ENCODE measurements around the gene PRKN.

Gene PRKN

DNA sequence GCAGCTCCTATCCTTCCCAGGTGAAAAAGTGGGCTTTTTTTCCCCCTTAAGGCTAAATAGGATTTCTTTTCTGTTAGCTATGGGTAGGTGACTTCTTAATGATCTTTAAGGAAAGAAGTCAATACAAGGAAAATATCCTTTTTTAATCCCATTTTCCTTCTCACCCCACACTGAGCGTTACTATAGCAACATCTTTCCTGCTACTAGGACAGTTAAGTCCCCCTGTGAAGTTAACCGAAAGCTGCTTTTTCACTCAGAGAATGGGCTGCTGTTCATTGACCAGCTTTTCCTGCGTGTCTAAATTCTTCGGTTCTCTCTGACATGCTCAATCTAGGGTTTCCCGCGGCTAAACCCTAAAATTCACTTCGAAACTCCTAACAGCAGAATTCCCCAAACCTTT, 1280.6 kb downstream of the PRKN start:
- DNase-seq, result no peak

DNA sequence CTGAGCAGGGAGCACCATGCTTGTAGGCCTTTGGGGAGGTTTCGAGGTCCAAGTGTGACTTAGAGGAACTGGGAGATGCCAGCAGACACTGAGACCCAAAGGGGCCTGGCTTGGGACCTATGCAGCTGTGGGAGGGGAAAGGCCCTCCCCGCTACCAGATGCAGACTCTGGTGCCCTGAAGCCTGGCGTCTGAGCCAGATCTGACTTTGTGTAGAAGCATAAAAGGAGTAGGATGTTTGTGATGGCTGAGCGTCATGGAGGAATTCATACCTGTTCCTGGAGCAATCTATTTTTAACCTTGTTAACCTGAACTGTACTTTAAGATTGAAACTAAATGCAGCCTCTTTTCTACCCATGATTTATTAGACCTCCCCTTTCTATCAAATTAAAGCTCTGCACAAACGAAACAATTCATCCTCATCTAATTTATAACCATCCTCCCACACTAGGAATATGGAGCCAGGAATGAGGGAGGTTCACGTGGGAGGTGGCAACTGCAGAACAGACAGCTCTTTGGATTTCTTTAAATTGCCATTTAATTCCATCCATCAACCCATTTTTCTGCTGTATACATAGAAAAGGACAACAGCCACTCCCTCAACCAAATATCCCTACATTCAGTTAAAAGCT, 1281.2 kb downstream of the PRKN start:
- no peak for DNase-seq

DNA sequence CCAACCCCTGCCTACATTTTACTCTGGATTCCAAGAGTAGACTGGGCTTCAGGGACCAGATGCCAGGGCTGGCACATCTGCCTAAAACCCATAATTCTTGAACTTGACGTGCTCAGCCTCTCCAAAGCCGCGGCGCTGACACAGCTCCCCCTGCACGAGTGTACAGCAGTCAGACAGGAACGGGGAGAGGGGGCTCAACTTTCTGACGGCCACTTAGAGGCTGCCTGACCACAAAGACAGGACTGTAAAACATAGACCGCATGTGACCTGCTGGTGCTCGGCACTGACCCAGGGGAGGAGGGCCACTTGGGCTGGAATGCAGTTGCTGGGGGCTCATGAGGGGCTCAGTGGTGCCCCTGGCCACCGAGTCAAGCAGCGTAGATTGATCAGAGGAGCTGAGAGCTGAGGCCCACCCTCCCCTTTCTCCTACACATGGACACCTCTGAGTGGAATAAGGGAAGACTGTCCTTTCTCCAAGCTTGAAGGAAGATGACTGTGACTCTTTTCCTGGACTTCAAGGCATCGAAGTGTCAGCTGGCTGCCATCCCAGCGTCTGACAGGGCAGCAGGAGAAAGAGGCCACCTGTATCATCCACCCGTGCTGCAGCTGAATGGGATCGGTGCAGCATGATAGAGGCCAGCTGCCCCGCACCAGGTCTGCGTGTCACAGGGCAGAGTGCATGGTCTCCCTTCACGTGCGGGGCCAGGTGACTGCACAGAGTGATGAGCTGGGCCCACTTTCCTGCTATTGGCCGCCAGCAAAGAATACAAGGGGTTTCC, 1282.4 kb downstream of the PRKN start:
- no peak for DNase-seq

DNA sequence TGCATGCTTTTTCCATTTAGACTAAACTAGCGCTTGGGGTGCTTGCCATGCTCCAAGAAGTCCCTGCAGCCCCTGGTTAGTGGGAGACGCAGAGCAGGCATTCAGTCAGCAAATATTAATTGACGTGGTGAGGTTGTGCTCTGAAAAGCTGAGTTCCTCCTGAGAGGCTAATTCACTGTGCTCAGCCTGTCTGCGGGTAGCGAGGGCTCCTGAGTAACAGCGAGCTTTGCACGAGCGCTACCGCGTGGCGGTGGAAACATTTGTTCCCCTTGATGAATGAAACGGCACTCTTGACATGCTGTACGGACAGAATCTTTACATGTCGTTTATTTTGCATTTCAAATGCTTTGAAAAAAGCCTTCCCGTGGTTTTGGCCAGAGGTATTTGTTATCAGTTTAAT, 1283.1 kb downstream of the PRKN start:
- DNase-seq, result no peak

DNA sequence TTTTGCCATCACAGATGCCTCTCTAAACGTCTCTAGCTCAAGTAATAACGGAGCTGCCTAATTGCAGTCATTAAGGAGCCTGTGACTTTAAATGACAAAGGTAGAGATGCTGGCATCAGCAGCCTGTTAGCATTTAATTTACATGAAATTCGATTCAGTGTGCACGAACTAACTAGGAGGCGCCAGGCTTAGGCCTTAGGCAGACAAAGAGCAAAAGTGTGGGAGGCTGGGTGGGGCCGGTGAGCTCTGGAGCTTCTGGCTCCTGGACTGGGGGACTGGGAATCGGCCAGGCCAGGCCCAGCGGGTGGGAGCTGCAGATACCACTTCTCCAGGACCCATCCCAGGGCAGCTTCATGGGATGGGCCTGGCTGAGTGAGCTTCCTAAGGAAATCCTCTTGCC, 1283.7 kb downstream of the PRKN start:
- no peak for DNase-seq

DNA sequence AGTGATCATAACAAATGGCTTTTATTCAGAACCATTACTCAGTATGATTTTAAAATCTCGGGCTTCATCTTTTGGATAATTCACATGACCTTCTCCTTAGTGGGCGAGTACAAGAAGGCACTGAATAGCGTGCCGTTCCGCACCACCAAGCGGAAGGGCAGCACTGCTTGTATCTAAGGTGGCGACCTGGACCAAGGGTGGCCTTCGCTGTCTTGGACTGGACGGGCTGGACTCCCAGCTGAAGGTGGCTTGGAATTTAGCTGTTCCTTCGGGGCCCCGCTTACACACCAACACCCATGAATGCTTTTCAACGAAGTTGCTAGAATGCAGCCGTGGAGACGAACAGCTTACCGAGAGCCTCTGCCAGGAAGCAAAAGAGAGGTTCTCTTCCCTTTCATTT, 1285.1 kb downstream of the PRKN start:
- no peak for DNase-seq

DNA sequence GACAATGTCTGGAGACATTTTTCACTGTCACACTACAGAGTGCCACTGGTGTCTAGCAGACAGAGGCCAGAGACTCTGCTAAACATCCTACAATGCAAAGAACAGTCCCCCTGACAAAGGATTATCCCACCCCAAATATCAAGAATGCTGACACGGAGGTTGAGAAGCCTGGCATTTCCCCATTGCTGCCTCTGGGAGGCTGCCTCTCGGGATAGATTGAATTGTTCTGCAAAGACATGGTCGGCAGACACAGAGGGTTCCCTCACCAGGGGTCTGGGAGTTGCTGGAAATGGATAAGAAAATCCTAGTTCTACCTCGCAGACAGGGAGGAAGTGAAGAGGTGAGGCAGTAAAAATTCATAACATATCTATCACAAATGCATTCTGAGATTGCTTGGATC, 1287.3 kb downstream of the PRKN start:
- DNase-seq, result no peak

DNA sequence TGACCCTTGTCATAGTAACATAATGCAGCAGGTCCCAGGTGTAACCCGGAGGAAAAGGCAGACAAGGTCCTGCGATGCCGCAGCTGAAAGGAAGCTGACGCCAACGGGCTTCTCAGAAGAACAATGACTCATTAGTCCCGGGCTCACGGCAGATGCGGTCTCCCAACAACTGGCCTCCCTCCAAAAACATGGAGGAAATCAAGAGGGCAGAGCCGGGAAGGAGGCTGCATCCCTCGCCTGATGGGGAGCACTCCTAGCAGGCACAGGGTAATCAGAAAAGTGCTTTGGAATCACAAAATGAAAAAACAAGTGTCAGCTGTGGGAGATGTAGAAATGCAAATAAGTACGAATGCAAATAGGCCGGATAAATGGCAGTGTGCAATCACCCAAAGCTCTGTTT, 1288.5 kb downstream of the PRKN start:
- no peak for DNase-seq

DNA sequence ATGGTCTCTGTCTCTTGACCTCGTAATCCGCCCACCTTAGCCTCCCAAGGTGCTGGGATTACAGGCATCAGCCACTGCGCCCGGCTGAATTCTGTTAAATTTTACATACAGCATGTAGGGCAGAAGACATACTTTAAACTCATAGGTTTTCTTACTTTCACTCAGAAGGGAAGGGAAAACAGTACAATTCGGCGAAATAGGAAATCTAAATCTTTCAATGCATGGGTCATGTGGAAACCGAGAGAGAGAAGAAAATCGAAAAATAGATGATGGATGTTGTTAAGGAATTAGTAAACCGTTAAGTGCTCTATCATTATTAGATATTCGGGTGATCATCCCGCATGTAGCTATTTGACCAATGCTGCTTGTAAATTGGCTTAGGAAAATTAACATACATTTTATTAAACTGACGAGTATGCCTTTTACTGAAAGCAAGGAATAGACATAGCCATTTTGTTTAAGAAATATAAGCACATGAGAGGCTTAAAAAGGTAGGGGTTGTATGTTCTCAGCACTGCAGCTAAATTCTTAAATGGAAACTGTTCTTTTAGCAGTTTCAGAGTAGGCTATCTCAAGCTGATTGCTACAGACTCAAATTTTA, 1289.0 kb downstream of the PRKN start:
- no peak for DNase-seq

DNA sequence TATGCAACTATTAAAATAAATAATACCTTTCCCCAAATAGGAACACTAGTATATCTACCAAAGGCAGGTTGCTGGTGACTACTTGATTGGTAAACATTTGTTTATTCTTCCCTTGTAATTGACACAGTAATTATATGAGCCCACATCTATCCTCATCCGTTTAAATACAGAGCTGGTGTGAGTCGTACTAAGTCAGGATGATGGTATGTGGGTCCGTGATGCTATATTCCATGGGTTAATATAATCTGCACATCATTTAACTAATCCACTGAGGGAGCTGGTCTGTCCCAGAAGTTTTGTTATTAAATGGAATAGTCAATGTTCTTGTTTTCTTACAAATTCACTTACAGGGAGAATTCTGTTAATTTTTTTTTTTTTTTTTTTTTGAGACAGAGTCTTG, 1289.7 kb downstream of the PRKN start:
- DNase-seq, result no peak

DNA sequence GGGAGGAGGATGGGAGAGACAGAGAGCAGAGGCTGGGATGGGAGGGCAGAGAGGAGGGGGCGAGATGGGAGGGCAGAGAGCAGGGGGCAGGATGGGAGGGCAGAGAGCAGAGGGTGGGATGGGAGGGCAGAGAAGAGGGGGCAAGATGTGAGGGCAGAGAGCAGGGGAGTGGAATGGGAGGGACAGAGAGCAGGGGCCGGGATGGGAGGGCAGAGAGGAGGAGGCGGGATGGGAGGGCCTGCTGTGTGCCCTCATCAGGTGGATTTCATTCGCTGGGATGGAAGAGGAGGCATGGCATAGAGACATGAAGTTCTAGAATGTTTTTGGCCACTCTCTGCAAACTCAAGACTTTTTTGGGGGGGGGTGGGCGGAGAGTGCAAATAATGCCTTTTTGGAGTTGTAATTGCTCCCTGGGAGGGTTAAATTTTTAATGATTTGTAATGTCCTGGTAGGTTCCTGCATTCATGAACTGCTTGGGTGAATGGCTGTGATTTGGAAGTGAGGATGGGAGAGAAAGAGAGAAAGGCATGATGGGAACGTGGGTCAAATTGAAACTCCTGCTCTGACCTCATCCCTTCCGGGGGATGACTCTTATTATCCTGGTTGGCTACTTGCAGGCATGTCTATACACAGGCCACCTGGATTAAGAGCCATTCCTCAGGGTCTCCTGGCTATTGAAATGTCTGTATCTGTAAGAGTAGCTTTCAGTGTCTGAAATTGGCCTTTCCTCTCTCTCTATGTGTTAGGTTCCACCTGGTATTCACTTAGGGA, 1291.3 kb downstream of the PRKN start:
- no peak for DNase-seq

DNA sequence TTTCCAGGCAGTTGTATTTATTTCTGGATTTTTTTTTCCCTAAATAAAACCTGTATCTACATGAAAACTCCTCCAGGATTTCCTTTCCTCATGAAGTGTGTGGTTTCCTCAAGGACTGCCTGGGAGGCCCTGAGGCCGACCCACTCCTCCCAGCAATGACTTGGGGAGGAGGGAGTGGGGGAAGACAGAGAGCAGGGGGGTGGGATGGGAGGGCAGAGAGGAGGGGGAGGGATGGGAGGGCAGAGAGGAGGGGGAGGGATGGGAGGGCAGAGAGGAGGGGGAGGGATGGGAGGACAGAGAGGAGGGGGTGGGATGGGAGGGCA, 1291.9 kb downstream of the PRKN start:
- DNase-seq, result no peak

DNA sequence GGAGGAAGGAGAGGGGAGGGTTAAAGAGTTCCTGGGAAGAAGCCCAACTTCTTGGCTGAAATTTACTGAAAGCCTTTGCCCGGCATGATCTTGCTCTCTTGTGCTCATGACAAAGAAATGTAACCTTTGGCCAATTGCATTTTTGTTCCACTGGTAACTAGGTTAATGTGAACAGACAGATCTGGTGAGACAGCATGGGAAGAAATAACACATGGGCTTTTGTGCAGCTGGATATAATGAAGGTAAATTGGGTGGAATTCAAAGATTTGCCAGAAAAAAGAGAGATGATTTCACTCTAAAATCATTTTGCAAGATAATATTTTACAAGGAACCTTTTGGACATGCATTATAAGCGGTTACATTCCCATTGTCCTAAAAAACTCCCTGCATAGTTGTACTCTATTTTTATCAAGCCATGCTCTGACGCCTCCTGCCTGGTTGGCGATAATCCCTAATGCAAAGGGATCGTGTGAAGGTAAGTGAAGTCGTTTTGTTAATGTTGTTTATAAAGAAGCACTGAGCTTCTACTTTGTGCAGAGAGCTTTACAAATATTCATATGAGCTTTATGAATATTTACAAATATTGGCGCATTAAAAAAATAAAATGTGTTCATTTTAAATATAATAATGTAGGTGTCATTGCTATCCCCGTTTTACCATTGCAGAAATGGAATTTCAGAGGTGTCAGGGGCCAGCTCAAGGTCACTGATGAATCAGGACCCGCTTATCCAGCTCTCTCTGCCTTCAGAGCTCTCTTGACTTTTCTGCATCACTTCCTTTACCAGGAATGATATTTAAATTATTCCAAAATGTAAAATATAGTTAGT, 1292.4 kb downstream of the PRKN start:
- no peak for DNase-seq

DNA sequence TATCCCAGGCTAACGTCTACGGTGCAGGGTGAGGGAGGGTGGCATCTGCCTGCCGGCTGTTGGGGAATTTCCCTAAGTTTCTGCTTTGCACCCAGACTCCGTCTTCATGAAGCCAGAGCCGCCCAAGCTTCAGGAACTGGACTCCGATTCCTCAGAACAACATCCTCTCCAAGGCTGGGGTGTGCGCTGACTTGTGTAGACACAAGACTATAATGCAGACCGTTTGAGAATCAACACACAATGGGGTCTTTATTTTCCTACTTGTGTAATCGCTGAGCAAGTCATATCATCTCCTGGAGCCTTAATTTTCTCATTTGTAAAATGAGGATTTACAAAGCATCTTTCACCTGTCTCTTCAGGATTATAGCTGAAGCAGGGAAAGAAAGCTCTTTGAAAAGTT, 1293.2 kb downstream of the PRKN start:
- DNase-seq, result no peak

DNA sequence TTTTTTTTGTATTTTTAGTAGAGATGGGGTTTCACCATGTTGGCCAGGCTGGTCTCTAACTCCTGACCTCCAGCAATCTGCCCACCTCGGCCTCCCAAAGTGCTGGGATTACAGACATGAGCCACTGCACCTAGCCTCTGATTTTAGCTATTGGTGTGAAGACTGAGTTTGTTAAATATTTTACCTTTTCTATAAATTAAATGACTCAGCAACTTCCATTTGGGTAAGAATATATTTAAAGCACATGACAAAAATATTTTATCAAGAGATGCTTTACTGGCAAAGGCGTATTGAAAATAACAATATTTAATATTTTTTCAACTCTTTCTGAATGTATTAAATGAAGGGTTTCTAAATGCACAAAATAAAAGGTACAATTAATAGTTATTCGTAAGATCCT, 1295.0 kb downstream of the PRKN start:
- no peak for DNase-seq

DNA sequence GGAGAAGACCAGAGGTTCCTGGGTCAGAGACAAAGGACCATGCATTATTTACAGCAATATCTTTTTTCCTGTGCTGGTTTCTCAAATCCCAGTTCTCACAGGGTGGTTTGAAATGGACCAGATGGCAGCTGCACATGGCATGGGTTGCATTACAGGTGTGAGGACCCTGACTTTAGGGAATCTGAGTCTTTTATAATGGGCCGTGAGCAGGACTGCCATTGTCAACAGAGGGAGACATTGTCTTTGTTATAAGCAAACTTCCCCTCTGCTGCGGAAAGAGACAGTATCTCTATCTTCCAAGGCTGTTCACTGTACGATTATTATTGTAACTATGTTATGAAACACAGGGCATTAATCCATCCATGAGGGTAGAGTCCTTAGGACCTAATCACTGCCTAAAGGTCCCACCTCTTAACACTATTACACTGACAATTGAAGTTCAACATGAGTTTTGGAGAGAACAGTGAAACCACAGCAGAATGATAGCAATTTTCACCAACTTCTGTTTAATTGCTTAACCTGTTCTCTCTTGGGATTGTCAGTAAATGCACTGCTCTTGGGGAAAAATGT, 1297.6 kb downstream of the PRKN start:
- no peak for DNase-seq

DNA sequence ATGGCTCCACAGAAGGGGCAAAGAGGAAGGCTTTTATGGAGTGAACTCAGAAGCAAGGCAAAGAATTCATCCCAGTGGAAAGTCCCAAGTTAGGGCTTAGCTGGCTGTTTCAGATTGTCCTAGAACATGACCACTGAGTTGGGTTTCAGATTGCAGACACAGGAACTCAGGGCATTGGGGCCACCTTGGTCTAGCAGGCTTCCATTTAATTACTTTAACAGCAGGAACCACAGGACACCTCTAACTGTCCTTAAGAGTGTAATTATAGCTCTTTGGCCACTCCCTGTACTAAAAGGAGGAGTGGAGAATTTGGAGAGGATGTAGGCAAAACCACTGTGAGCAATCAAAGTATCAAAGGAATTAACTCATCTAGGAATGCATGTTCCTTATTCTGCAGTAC, 1303.1 kb downstream of the PRKN start:
- no peak for DNase-seq

DNA sequence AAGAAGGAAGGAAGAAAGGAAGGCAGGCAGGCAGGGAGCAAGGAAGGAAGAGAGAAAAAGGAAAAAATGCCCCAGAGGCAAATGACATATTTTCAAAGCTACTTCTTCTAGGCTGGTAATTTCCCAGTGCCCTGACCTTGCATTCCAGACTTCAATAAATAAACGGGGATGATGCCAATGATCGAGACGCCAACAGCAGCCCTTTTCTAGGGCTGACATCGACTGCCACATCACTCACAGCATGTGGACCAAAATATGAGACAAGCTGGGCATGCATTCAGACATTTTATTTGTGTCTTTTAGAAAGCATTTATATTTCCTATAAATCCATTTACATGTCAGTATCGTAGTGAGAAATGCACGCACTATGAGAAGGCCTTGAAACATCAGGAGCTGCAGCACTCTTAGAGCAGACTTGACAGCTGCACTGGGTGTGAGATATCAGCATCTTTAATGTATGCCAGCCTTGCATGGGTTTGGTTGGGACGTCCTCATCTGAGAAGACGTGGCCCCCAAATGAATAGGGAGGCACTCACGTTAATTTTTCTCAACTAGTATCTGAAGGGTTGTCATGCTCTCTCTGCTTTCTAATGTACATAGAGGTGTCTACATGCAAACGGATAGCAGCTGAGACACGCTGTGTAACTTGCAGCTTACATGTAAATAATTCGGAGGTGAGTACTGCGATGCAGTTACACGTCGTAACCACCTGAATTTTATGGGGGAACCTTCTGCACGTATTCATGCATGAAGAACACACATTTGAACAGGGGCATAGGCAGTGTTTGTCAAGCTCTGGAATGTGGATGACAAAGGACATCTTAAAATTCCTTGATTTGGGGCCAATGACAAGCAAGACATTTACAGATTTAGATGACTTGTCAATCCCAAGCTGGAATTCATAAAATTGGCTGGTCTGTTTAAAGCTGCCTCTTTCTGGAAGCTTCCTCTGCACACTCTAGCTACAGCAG, 1304.6 kb downstream of the PRKN start:
- DNase-seq, result no peak

DNA sequence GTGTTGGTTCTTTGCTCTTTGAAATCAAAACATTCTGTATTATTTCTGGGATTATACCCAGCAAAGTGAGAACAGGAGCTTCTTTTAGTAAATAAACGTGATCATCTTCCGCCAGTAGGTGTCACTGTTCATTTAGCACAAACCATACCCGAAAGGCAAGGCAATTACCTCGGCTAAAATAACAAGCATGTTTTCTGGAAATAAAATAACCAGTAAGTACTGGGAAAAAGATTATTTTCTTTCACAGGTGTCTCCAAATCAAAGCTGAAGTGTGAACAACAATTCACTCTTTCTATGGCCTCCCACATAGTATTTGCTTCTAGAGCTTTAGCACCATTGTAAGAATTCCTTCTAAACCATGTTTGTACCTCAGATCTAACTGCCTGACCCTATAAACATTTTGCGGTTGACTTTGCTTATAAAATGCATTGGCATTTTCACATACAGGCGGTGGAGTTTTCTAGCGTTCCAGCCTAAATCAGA, 1309.1 kb downstream of the PRKN start:
- peak; percentile 33 for DNase-seq

DNA sequence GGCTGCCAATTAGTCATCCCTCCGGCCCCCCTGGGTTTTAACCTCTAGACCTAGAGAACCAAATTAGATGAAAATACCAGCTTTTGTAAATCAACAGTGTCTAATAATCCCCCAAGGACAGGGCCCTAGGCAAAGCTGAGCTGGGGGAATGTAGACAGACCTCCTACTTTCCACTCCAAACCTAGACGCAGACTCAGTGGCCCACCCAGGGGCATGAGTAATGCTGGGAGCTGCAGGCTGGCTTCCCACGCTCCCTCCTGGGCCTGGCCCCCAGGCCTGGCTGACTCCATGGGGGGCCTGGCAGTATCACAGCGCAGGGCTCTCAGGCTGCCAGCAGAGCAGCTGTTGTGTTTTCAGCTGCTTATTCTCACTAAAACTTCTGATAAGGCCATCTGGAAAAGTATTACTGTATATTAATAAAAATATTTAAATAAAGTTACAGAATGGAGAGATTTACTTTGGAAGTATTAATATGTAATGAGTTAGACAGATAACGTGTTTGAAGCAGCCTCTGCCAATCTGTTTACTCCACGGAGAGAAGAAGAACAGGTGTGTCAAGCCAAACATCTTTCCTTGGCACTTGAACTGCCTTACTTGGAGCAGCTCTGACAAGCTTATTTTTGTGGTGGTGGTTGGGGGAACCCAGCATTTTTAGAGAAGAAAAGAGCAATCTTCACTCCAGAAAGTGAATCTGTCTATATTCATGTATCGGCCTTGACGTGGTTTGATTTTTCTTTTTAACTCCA, 1309.7 kb downstream of the PRKN start:
- no peak for DNase-seq

Data from NCI-H1694 (cell line).